ENCODE measurements around the gene TSC1.

TSC1 gene

DNA sequence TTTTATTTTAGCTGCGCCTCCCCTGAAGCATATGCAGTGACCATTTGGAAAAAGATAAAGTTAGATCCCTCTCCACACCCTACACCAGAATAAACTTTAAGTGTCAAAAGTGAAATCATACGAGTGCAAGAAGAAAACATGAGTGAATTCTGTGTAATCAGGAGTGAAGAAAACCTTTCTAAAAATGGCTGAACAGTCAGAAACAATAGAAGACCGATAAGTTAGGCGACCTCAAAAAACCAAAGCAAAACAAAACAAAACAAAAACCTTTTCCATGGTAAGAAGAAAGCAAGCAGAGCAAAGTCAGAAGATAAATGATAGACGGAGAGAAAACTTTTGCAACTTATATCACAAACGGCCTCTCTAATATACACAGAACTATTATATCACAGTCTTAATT, 16.6 kb upstream of the TSC1 start:
- no peaks in the 10 kb centered on the region for H3K9me3 ChIP-seq
- no peaks in the 10 kb centered on the region for H3K36me3 ChIP-seq
- no peak overlapping the region for H3K4me3 ChIP-seq (ENCODE audit: low read depth in 1 of 2, low read length in 1 of 2)
- TF ChIP-seq, protein P1, sequence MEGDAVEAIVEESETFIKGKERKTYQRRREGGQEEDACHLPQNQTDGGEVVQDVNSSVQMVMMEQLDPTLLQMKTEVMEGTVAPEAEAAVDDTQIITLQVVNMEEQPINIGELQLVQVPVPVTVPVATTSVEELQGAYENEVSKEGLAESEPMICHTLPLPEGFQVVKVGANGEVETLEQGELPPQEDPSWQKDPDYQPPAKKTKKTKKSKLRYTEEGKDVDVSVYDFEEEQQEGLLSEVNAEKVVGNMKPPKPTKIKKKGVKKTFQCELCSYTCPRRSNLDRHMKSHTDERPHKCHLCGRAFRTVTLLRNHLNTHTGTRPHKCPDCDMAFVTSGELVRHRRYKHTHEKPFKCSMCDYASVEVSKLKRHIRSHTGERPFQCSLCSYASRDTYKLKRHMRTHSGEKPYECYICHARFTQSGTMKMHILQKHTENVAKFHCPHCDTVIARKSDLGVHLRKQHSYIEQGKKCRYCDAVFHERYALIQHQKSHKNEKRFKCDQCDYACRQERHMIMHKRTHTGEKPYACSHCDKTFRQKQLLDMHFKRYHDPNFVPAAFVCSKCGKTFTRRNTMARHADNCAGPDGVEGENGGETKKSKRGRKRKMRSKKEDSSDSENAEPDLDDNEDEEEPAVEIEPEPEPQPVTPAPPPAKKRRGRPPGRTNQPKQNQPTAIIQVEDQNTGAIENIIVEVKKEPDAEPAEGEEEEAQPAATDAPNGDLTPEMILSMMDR (IDR thresholded peaks at IDR 0.05) = no peak
- H3K27me3 ChIP-seq = no peaks in the 10 kb centered on the region
- H3K27ac ChIP-seq = no peak overlapping the region
- H3K4me1 ChIP-seq (ENCODE audit: control insufficient read depth in 1 of 2, insufficient read depth in 1 of 2, low read depth in 1 of 2, low read length in 1 of 2) = no peaks in the 10 kb centered on the region

DNA sequence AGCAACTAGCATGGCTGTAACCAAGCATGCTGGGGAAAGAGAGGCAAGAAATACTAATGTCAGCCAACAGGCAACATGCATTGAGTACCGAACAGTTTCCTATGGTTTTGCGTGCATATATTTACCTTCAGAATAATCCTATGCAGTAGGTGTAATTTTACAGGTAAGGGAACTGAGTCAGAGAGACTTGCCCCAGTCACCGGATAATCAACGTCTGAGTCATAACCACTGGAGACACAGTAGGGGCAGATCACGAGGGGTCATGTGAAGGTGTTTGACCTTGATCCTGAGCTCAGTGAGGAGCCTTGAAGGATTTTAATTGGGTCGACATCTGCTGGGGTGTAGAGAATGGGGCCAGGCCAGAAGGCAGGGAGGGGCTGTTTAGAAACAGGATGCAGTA, 13.4 kb upstream of the TSC1 start:
- Histone ChIP-seq H3K27me3 (no peaks in the 10 kb centered on the region), H3K4me3 (ENCODE audit: low read depth in 1 of 2, low read length in 1 of 2) (no peak overlapping the region), H3K4me1 (ENCODE audit: control insufficient read depth in 1 of 2, insufficient read depth in 1 of 2, low read depth in 1 of 2, low read length in 1 of 2) (no peaks in the 10 kb centered on the region), H3K27ac (no peak overlapping the region), H3K9me3 (no peaks in the 10 kb centered on the region), H3K36me3 (no peaks in the 10 kb centered on the region)
- TF ChIP-seq, protein P1 (IDR thresholded peaks at IDR 0.05) = no peak

DNA sequence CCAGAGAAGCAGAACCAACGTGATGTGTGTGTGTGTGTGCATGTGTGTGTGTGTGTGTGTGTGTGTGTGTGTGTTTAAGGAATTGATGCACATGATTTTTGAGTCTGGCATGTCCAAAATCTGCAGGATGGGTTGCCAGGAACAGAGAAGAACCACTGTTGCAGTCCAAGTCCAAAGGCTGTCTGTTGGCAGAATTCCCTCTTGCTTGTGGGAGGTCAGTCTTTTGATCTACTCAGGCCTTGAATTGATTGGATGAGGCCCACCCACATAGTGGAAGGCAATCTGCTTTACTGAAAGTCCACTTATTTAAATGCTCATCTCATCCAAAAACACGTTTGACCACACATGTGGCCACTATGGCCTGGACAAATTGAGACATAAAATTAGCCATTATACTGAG, 11.4 kb upstream of the TSC1 start:
- TF ChIP-seq, protein P1 (IDR thresholded peaks at IDR 0.05) = no peak

DNA sequence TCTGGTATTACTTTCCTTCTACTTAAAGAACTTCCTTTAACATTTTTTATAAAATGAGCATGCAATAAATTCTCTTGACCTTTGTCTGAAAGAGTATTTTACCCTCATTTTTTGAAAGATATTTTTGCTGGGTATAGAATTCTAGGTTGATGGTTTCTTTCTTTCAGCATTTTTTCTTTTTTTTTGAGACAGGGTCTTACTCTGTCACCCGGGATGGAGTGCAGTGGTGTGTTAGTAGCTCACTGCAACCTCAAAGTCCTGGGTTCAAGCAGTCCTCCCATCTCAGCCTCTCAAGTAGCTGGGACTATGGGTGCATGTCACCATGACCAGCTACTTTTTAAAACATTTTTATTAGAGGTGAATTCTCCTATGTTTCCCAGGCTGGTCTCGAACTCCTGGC, 10.7 kb upstream of the TSC1 start:
- TF ChIP-seq, protein P1 (IDR thresholded peaks at IDR 0.05) = no peak
- H3K4me3 ChIP-seq (ENCODE audit: low read depth in 1 of 2, low read length in 1 of 2) = no peak overlapping the region
- H3K27me3 ChIP-seq = no peaks in the 10 kb centered on the region
- H3K27ac ChIP-seq = no peak overlapping the region
- H3K9me3 ChIP-seq = no peaks in the 10 kb centered on the region
- H3K36me3 ChIP-seq = no peaks in the 10 kb centered on the region
- no peaks in the 10 kb centered on the region for H3K4me1 ChIP-seq (ENCODE audit: control insufficient read depth in 1 of 2, insufficient read depth in 1 of 2, low read depth in 1 of 2, low read length in 1 of 2)

More for the DNA sequence above, 11.4 kb upstream of the TSC1 start:
- H3K36me3 ChIP-seq = no peaks in the 10 kb centered on the region
- H3K4me3 ChIP-seq (ENCODE audit: low read depth in 1 of 2, low read length in 1 of 2) = no peak overlapping the region
- H3K9me3 ChIP-seq = no peaks in the 10 kb centered on the region
- H3K27me3 ChIP-seq = no peaks in the 10 kb centered on the region
- H3K4me1 ChIP-seq (ENCODE audit: control insufficient read depth in 1 of 2, insufficient read depth in 1 of 2, low read depth in 1 of 2, low read length in 1 of 2) = no peaks in the 10 kb centered on the region
- no peak overlapping the region for H3K27ac ChIP-seq

DNA sequence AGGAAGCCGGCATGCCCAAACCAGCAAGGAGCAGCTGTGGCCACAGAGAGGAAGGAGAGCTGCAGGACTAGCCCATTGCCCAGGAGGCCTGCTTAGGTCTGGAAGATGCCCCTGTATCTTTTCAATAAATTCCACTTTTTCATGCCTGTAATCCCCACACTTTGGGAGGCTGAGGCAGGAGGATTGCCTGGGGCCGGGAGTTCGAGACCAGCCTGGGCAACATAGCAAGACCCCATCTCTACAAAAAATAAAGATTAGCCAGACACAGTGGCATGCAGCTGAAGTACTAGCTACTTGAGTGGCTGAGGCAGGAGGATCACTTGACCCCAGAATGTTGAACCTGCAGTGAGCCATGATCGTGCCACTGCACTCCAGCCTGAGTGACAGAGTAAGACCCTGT, 5.3 kb upstream of the TSC1 start:
- no peaks in the 10 kb centered on the region for H3K36me3 ChIP-seq
- no peaks in the 10 kb centered on the region for H3K9me3 ChIP-seq
- H3K4me1 ChIP-seq (ENCODE audit: control insufficient read depth in 1 of 2, insufficient read depth in 1 of 2, low read depth in 1 of 2, low read length in 1 of 2) = peaks cover 6% of the 10 kb centered on the region in 2 experiments
- H3K4me3 ChIP-seq (ENCODE audit: low read depth in 1 of 2, low read length in 1 of 2) = no peak overlapping the region
- TF ChIP-seq, protein P1 (IDR thresholded peaks at IDR 0.05) = no peak
- no peaks in the 10 kb centered on the region for H3K27me3 ChIP-seq
- no peak overlapping the region for H3K27ac ChIP-seq

DNA sequence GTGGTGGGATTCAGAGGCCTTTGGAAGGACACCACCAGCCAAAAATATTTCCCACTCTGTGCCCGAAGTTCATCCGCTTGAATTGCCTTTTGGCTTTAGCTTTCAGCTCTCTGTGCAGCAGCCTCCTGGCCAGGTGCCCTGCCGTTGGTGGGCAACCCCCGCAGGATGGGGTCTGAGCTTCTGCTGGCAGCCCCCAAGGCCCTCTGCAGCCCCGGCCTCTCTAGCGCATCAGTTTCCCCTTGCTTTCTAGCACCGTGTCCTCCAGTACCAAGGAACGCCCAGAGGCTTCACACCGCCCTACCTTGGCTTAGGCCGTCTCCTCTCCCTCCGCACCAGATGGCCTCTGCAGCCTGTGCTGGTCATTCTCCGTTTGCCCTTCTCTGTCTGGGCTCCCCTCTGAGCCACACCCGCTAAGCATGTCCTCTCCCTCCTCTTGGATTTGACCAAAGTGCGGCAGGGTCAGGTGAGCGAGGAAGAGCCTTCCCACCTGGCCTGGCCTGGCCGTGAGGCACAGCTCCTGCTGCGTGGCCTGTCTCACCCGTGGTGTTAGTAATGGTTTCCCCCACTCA, 4.2 kb upstream of the TSC1 start:
- H3K4me1 ChIP-seq (ENCODE audit: control insufficient read depth in 1 of 2, insufficient read depth in 1 of 2, low read depth in 1 of 2, low read length in 1 of 2) = peaks cover 13 to 15% of the 10 kb centered on the region in 2 experiments
- no peaks in the 10 kb centered on the region for H3K27me3 ChIP-seq
- H3K36me3 ChIP-seq = no peaks in the 10 kb centered on the region
- H3K9me3 ChIP-seq = no peaks in the 10 kb centered on the region
- no peak overlapping the region for H3K27ac ChIP-seq
- H3K4me3 ChIP-seq (ENCODE audit: low read depth in 1 of 2, low read length in 1 of 2) = no peak overlapping the region
- TF ChIP-seq, protein P1 (IDR thresholded peaks at IDR 0.05) = no peak

All from neutrophil (primary cell).